CD4-positive, alpha-beta T cell treated with Interleukin-4 for 1 hour (primary cell): ENCODE results near the gene PPFIA3.

Experiments
- DNase-seq, 2 donors: peaks; one replicate each; pipeline ENCODE4 v3.0.0-alpha.2; 2020 to 2022

The PPFIA3 gene

GRCh38 chr19:49182848-49183375 is 63.6 kb downstream of the PPFIA3 start:
- no peak for DNase-seq

GRCh38 chr19:49186108-49186507 is 66.8 kb downstream of the PPFIA3 start:
- DNase-seq, result no peak

GRCh38 chr19:49188626-49189200 is 69.4 kb downstream of the PPFIA3 start:
- no peak for DNase-seq

GRCh38 chr19:49189259-49189658 is 69.9 kb downstream of the PPFIA3 start:
- DNase-seq, result no peak

DNA sequence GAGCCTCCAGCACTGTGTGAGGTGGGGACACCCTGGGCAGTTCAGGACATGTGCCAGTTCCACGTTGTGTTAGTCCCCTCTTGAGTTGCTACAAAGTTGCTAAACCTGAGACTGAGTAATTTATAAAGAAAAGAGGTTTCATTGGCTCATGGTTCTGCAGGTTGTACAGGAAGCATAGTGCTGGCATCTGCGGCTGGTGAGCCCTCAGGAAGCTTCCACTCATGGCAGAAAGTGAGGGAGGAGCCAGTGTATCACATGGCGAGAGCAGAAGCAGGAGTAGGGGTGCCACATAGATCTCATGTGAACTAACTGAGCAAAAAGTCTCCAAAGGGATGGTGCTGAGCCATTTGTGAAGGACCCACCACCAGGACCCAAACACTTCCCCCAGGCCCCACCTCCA is 71.4 kb downstream of the PPFIA3 start:
- no peak for DNase-seq

- no peak for DNase-seq
These were observed 74.6 kb downstream of the PPFIA3 start for GRCh38 chr19:49193822-49194394.

- DNase-seq, result no peak
These were observed 75.1 kb downstream of the PPFIA3 start for GRCh38 chr19:49194408-49194807.

- no peak for DNase-seq
These were observed 77.3 kb downstream of the PPFIA3 start for GRCh38 chr19:49196527-49197240.

GRCh38 chr19:49200238-49200862 is 81.0 kb downstream of the PPFIA3 start:
- DNase-seq, result no peak
